Measurements from ENCODE around the gene C17orf58.

- TF ChIP-seq CTCF (conservative IDR thresholded peaks at IDR 0.05; ENCODE audit: low read length) (peak; percentile 73), EZH2phosphoT487 (IDR thresholded peaks at IDR 0.05; ENCODE audit: borderline replicate concordance) (no peak)
Observed at GRCh38 chr17:68011199-68011665, 15.0 kb upstream of the C17orf58 start.
